GM12878 (cell line): ENCODE results near the gene EMX1. TPM values are rescaled to one million over a fixed set of nuclear protein-coding genes. Genes with fewer than 3 reads are reported as not detected.

ENCODE experiments used
- BCL11A ChIP-seq: IDR thresholded peaks from 2 replicates; pipeline ENCODE4 v1.6.1; 2011; ENCODE audit warnings: low read depth, low read length
- CBX5 ChIP-seq: sonication (generic); IDR thresholded peaks from 2 replicates; pipeline ENCODE4 v1.6.1; 2016; ENCODE audit warnings: low read depth, moderate library complexity, mild to moderate bottlenecking, inconsistent platforms
- CREB1 ChIP-seq: IDR thresholded peaks from 2 replicates; pipeline ENCODE4 v1.6.1; 2012; ENCODE audit warnings: low read depth, mild to moderate bottlenecking, inconsistent platforms
- CTCF ChIP-seq, 3 experiments: IDR thresholded peaks in 2 of 3; conservative IDR thresholded peaks in 1 of 3; 2 replicates each; pipeline ENCODE4 v1.5.1; 2011; ENCODE audit warnings: low read depth in 3 of 3, low read length in 3 of 3, mild to moderate bottlenecking in 3 of 3, control low read depth in 2 of 3, moderate library complexity in 2 of 3, inconsistent platforms in 1 of 3, mixed read lengths in 1 of 3; ENCODE audit not compliant: control insufficient read depth in 2 of 3, insufficient read depth in 1 of 3; ENCODE audit errors: extremely low read depth in 1 of 3
- IRF5 ChIP-seq: fragments of 450-650 bp; IDR thresholded peaks from 2 replicates; pipeline ENCODE4 v1.6.1; 2017; ENCODE audit warnings: borderline replicate concordance
- NR2F1 ChIP-seq: fragments of 450-650 bp; conservative IDR thresholded peaks from 2 replicates; pipeline ENCODE4 v1.6.1; 2017; ENCODE audit warnings: mild to moderate bottlenecking
- RAD21 ChIP-seq: IDR thresholded peaks from 2 replicates; pipeline ENCODE4 v1.6.1; 2011; ENCODE audit warnings: mild to moderate bottlenecking, low read depth, low read length, moderate library complexity; ENCODE audit not compliant: insufficient read depth
- REST ChIP-seq: IDR thresholded peaks from 2 replicates; pipeline ENCODE4 v1.6.1; 2012; ENCODE audit warnings: mild to moderate bottlenecking, low read depth, low read length
- SMC3 ChIP-seq: IDR thresholded peaks from 2 replicates; pipeline ENCODE4 v1.6.1; 2011; ENCODE audit warnings: low read length, improper control_type of control experiment, borderline replicate concordance
- polyA plus RNA-seq, 11 experiments: library from polyadenylated mRNA; depleted of rRNA in 4 of 11; unstranded in 6 of 11; stranded (reverse) in 5 of 11; fragments of >200 nt; fragmentation: Nextera tagmentation in 4 of 11; fragmentation: Illumina TruSeq in 1 of 11; extraction: Ambion mirVana in 4 of 11; extraction: Trizol in 1 of 11; gene quantifications; 1 replicate in 1 of 11; 2 replicates in 10 of 11; pipeline versions ENCODE4 v1.2.1 to v1.2.3, GENCODE V29; 2011 to 2016; ENCODE audit warnings: inconsistent platforms in 2 of 11, missing spikeins in 2 of 11, low read depth in 1 of 11
- total RNA-seq, 4 experiments: library from RNA; depleted of rRNA in 3 of 4; stranded (reverse); fragments of >200 nt in 3 of 4; fragmentation: Illumina TruSeq in 1 of 4; extraction: Trizol in 1 of 4; gene quantifications; 2 replicates each; pipeline versions ENCODE4 v1.2.1 to v1.2.3, GENCODE V29; 2013 to 2021

Gene EMX1
- total and polyA plus RNA-seq, 10 of the 15 experiments (the other 5 are each of a cell fraction or from before 2014, with no cell fraction given) = 0.07 to 5.1 (median 1.2) TPM; not detected in 1

GRCh38 chr2:72959554-72959953, 42.2 kb downstream of the EMX1 start (continued):
- TF ChIP-seq REST (no peak), RAD21 (no peak), BCL11A (no peak), SMC3 (no peak), CBX5 (no peak), CTCF (IDR thresholded peaks at IDR 0.05 in 2 of 3, conservative IDR thresholded peaks at IDR 0.05 in 1 of 3; ENCODE audit: control insufficient read depth in 2 of 3, extremely low read depth in 1 of 3, insufficient read depth in 1 of 3, low read depth in 3 of 3, low read length in 3 of 3) (no peak), IRF5 (no peak), CREB1 (no peak), NR2F1 (no peak)
